Sigmoid colon (tissue), 4 donors: ENCODE results near the gene FAM83B.

ENCODE experiments used
- EP300 ChIP-seq, 4 donors: sonication (generic); formaldehyde crosslinking; IDR thresholded peaks; one replicate each; pipeline ENCODE4 v1.6.1; 2017; ENCODE audit warnings: antibody characterized with exemption in 4 of 4
- TF ChIP-seq, protein P1 (sequence below), 4 experiments: fragments of 450-650 bp in 3 of 4; fragments of 200-600 bp in 1 of 4; IDR thresholded peaks; one replicate each; pipeline ENCODE4 v1.5.1; 2016 to 2019; ENCODE audit warnings: antibody characterized with exemption in 4 of 4, mild to moderate bottlenecking in 3 of 4, moderate library complexity in 2 of 4

DNA sequence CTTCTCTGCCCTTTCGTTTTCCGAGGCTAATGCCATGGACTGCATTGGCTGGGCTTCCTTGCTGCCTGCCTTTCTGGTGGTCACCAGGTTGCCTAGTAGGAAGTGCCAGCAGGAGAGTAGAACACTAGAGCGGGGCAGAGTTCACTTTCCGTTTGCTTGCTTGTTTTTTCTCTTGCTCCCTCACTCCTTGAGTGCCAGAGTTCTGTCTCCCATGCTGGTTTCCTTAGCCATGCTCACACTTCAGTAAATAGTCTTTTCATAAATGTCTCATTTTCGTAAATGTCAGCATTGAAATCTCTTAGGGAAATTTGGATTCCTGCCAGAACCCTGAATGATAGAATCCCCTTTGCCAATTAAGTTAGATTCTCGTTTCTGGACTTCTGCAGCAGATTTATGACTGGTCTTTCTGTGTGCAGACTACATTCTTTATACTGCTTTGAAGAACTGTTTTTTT is 63.9 kb downstream of the FAM83B start:
- TF ChIP-seq, protein P1, sequence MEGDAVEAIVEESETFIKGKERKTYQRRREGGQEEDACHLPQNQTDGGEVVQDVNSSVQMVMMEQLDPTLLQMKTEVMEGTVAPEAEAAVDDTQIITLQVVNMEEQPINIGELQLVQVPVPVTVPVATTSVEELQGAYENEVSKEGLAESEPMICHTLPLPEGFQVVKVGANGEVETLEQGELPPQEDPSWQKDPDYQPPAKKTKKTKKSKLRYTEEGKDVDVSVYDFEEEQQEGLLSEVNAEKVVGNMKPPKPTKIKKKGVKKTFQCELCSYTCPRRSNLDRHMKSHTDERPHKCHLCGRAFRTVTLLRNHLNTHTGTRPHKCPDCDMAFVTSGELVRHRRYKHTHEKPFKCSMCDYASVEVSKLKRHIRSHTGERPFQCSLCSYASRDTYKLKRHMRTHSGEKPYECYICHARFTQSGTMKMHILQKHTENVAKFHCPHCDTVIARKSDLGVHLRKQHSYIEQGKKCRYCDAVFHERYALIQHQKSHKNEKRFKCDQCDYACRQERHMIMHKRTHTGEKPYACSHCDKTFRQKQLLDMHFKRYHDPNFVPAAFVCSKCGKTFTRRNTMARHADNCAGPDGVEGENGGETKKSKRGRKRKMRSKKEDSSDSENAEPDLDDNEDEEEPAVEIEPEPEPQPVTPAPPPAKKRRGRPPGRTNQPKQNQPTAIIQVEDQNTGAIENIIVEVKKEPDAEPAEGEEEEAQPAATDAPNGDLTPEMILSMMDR (IDR thresholded peaks at IDR 0.05) = no peak
- TF ChIP-seq EP300 (IDR thresholded peaks at IDR 0.05) = no peak
